KG1 (cell line): ENCODE measurements around the gene ZNF382.

ENCODE experiments used
- DNase-seq: peaks from one replicate; lab custom pipeline; 2025; lab: John Stamatoyannopoulos, UW

The ZNF382 gene

GRCh38 chr19:36679455-36679854 lies 74.3 kb downstream of the ZNF382 start:
- no peak for DNase-seq
